Stimulated activated CD4-positive, alpha-beta T cell treated with anti-CD3 and anti-CD28 coated beads, Interleukin-1b, Interleukin-23, amount 100 ng/mL, for 48 hours (primary cell): ENCODE measurements around the gene CERS6.

ENCODE experiments used
- DNase-seq: peaks from one replicate; pipeline ENCODE4 v3.0.0-alpha.2; 2020

The CERS6 gene

DNA sequence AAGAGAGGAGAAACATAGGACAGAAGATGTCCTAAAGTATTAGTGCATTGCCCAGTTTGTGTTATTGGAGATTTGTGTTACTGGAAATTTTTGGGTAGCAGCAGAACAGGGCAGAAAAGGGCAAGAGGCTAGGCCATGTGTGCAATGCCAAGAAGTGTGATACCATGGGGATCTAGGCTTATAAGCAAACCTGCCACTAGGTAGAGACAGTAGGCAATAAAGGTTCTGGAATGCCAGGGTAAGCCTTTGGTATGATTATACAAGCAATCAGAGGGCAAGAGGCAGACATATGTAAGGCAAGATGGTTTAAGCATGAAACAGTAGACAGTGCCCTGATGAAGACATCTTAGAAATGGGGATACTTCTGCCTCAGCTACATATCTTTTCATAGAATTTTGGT is 12.3 kb upstream of the CERS6 start:
- no peak for DNase-seq

DNA sequence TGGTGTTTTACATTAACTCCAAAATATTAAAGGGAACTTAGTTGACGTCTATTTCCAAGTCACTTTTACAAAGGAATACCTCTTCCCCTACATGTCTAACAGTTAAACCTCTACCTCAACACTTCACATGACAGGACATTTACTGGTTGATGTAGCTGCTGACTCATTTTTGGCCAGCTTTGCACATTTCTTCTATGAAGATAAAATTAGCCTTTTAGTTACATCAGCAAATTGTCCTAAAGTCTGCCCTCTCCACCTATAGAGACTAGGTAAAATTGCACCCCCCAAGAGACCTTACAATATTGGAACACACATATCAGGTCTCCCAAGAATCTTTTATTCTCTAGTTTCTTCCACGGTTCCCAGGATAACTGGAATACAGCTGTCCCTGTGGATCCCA is 10.1 kb upstream of the CERS6 start:
- DNase-seq: no peak

DNA sequence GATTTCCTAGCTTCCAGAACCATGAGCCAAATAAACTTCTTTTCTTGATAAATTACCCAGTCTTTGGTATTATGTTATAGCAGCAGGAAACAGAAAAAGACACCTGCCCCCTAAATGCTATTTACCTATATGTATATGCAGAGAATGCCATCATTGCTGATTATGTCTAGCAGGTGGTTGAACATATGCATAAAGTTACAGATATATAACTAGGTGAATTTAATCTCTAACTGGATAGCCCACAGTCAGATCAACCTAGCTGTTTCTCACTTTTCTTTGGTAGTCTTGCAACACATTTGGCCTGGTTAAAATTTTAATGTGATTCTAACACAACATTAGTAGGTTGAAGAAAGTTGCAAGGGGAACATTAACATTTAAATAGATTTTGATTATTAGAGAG is 7.1 kb upstream of the CERS6 start:
- DNase-seq: no peak

DNA sequence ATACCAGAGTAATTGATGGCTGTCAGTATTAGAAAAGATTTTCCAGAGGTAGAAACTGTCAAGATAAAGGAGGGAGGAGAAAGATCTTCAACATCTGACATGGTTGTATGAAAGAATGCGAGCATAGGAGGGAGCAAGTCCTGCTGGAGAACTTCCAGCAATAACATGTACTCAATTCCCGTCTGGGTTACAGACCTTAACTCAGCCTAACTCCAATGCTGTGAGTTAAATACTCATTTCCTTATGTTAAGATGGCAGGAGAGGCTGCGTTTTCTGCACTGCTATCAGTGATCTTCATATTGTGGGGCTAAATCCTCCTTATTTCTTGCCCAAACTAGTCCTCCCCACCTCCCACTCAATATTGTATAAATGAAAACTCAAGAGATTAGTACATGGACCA is 6.7 kb upstream of the CERS6 start:
- DNase-seq: no peak

DNA sequence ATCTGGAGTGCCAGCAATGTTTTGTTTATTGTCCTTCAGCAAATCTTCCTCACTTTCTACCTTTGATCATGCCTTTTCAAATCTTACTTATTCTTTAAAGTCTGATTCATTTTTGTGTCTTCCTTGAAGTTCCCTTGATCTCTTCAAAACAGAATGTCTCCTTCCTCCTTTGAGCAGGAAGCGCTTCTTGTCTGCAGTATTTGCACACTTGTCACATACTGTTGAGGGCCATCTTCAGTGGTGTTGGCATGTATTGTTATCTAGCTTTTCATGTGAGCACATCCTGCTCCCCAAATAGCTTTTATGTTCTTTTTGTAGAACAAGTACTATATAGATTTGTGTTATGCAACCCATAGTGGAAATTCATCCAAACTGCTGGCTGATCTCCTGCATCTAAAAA is 5.9 kb upstream of the CERS6 start:
- no peak for DNase-seq

GRCh38 chr2:168450732-168451131 is 5.3 kb upstream of the CERS6 start:
- no peak for DNase-seq

DNA sequence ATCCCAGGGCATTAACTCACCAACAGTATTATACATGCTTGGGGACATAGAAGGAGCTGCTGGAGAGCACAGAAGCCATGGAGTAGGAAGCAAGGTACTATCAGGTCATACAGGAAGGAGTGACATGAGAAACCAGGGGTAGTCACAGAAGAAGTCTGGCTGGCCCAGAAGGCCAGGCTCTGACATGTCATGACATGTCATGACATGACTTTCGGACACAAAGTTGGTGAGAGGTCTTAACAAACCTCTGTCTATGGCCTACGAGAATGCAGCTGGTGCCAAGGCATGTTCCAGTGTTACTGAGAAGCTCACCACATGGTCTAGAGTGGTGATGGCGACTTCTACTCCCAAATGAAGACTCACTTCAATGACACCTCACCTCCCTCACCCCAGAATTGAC is 3.3 kb upstream of the CERS6 start:
- no peak for DNase-seq

- no peak for DNase-seq
These were observed 2.7 kb upstream of the CERS6 start for GRCh38 chr2:168453404-168453803.

GRCh38 chr2:168454737-168455644 is 1.1 kb upstream of the CERS6 start:
- DNase-seq: no peak

DNA sequence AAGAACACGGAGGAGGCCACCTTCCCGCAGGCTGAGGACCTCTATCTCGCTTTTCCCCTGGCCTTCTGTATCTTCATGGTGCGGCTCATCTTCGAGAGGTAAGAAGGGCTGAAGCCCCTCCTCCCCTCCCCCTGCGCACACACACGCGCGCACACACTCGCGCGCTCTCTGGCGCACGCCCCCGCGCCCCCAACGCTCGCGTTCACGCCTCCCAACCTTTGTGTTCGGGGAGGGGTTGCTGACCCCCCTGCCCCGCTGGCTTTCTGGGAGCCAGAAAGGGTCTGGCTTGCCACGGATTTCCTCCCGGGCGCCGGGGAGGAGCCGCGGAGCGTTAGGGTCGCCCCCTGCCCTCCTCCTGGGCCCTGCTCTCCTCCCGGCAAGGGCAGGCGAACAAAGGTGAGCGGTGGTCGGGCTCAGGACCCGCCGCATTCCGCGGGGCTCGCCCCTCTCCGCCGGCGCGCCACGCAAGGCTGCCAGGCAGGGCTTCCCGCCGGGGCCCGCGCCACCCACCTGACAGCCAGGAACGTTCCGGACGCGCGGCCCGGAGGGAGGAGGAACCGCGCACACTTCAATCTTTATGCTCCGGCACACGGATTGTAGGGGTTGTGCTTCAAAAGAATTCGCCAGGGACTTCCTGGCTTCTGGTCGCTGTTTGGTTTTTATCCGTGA is 583 bp downstream of the CERS6 start:
- peak; percentile 38 for DNase-seq

DNA sequence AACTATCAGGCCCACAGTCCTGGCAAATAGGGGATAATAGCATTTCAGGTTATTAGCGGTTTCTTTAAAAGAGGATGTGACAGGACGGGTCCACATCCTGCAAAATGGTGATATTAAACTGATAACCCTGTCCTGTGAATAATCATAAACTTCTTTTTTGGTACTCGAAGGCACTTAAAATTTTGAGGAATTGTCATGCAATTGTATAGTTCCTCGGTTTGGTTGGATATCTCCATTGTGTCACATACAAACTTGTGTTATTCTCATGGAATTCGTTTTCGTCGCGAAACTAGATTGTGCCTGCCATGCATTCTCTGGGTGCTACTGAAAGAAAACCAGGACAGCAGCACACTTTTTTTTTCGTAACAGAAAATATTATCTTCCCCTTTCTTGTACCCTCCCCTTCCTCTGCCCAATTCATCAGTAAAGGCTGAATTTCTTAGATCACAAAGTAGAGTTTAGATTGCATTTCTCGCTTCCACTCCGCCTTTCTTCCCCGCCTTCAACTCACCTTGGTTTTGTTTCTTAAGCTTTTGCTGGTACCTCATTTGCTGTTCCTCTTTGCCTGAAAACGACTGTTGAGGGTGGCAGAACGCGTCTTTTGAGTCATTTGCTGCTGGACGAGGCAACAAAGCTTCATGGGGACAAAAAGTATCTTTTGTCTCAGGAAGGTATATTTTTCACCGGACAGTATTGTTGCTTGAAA is 1.3 kb downstream of the CERS6 start:
- DNase-seq: peak; percentile 14

DNA sequence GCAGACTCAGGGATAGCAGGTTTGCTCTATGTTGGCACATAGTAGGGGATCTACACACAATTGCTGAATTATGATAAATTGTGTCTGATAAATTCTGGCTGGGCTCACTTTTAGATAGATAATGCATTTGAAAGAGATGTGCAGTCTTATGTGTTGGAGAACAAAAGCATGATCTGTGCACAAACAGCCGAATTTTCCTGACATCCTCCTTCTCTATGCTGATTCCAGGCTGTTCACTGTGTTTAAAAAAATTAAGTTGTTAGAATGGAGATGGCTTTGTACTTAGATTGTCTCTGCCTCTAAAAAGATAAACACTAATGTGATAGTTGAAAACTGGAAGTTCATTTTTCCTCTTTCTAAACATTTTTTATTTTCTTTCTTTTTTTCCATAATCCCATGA is 2.1 kb downstream of the CERS6 start:
- no peak for DNase-seq

DNA sequence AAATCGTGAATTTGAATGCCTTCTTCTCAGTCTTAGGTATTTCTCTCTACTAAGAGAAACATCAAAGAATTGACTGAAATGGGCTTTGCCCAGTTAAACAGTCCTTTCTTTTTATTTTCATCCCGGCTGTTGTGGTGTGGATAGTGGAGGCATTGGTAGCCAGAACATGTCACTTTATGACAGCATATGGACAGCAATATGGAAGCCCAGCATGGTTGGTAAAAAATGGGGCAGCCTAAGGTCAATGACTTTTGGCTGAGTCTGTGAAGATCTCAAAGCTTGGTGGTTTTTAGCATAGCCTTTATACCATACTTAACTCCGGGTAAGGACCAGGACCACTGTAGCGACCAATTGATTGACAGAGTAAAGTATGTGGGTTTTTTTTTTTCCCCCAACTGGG is 3.2 kb downstream of the CERS6 start:
- no peak for DNase-seq

GRCh38 chr2:168460571-168460970 is 4.5 kb downstream of the CERS6 start:
- DNase-seq: no peak

DNA sequence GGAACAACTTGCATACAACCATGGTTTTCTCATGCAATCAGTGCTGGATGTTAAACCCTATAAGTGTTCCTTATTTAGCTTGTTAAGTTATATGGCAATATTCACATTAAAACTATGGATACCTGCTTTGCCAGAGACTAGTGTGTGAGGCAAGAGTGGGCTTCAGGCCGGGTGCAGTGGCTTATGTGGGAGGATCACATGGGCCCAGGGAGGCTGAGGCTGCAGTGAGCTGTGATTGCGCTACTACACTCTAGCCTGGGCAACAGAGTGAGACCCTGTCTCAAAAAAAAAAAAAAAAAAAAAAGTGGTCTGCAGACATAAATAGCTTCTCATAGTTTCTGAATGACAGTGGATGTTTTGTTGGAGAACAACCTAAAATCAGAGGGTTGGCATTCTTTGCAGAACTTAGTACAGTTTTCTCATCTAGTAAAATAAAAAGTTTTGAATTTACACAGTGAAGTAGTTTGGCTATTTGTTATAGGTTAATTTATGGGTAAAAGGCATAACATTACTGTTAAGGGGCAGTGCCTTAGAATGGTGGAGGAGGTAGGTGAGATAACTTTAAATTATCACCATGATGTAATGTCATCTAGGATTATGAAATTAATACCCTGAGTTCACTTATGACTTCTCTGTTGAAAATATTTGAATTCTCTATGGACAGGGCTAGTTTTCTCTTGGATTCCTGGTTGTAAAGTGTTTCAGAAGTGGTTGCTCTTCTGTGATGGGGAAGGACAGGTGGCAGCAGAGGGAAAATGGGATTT is 5.3 kb downstream of the CERS6 start:
- no peak for DNase-seq

- DNase-seq: no peak
These were observed 5.9 kb downstream of the CERS6 start for GRCh38 chr2:168461942-168462331.

GRCh38 chr2:168462543-168463045 is 6.5 kb downstream of the CERS6 start:
- no peak for DNase-seq

GRCh38 chr2:168465594-168465993 is 9.5 kb downstream of the CERS6 start:
- peak; percentile 30 for DNase-seq

- DNase-seq: no peak
These were observed 10.2 kb downstream of the CERS6 start for GRCh38 chr2:168466190-168466737.

DNA sequence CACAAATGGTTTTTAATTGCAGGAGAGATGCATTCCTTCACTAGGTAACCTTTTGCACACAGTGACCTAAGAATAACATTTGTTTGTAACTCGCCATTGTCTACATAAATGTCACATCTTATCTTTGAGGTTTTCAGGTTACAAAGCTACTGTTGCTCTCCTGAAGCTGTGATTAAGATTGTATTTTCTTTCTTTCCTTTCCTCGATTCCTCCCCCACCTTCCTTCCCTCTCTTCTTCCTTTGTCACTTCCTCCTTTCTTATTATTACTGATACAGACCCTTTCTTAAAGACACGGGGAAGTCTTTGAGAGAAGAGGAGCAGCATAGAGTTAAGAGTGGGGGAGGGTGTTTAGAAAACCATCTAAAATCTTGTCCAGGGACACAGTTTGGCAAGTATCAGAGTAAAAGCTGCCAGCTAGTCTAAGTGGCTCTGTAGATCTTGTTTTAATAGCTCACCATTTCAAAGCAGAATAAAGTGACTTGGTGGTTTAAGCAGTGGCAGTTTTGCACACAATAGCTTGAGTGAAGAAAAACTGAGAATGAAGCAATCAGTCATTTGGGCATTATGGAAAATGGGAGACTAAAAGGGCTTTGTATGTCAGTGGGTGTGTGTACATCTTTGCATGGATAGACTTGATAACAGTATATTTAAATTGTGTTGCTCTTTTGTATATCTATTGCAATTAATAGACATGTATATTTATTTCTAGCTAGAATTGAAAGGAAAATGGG is 10.9 kb downstream of the CERS6 start:
- DNase-seq: no peak

- no peak for DNase-seq
These were observed 11.7 kb downstream of the CERS6 start for GRCh38 chr2:168467729-168468128.

DNA sequence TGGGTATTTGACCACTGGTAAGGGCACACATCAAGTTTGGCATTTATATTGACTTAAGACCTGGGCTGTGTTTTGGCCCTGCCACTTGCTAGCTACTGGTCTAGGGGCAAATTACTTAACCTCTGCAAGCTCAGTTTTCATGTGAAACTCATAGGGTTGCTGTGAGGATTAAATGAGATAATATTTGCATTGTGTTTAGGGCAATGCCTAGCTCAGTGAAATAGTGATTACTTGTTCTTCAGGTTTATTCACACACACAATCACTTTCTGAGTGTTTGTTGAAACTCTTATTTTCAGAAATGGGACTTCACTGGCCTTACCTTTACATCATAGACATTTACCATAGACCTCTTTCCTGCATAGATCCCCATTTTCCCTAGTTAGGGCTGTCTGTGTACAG is 12.3 kb downstream of the CERS6 start:
- DNase-seq: no peak
